HG03108 (cell line): ENCODE measurements around the gene ENTHD1.
"Not testable (repeated sequence)": the region's sequence is repeated elsewhere in the genome, so short reads cannot be mapped to it uniquely, and the experiment has no call there.

ENCODE experiments used
- ATAC-seq: cut with Tn5 transposase; IDR thresholded peaks from one replicate; pipeline ENCODE4 v1.9.1; 2021; ENCODE audit warnings: moderate library complexity; ENCODE audit not compliant: unreplicated experiment

The ENTHD1 gene

DNA sequence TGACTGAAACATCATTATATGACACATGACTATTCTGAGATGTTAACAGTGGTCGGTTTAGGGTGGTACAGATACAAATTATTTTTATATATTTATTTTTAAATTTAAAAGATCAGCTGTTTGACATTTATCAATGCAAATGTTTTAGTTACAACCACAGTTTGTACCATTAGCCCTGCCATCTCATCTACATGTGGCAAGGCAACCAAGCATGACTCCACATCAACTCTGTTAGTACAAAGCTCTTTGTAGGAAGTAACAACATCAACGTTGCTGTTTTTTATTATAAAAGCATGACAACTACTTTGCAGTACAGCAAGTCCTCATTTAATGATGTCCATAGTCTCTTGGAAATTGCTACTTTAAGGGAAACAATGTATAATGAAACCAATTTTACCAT, 40.8 kb downstream of the ENTHD1 start:
- ATAC-seq, result no peak

GRCh38 chr22:39851606-39852315, 41.8 kb downstream of the ENTHD1 start:
- ATAC-seq, result no peak

GRCh38 chr22:39847477-39847876, 46.1 kb downstream of the ENTHD1 start:
- no peak for ATAC-seq

DNA sequence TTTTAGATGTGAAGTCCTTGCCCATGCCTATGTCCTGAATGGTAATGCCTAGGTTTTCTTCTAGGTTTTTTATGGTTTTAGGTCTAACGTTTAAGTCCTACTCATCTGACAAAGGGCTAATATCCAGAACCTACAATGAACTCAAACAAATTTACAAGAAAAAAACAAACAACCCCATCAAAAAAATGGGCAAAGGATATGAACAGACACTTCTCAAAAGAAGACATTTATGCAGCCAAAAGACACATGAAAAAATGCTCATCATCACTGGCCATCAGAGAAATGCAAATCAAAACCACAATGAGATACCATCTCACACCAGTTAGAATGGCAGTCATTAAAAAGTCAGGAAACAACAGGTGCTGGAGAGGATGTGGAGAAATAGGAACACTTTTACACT, 47.0 kb downstream of the ENTHD1 start:
- ATAC-seq, result not testable (repeated sequence)

DNA sequence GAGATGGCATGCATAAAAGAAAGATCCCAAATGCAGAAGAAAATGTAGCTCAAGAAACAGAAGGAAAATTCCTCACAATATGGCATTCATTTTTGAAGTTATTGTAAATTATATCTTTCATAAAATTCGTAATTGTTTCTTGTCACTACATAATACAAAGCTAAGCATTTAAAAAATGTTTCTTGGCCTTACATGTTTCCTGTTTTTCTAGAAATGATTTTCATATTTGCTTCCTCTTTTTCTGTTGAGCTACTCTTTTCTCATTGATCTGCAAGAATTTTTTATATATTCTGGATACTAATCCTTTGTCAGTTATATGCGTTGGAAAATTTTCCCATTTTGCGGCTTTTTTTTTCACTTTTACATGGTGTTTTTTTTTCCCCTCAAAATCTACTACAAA, 48.0 kb downstream of the ENTHD1 start:
- ATAC-seq, result no peak

GRCh38 chr22:39839917-39840510, 53.5 kb downstream of the ENTHD1 start:
- ATAC-seq, result no peak

DNA sequence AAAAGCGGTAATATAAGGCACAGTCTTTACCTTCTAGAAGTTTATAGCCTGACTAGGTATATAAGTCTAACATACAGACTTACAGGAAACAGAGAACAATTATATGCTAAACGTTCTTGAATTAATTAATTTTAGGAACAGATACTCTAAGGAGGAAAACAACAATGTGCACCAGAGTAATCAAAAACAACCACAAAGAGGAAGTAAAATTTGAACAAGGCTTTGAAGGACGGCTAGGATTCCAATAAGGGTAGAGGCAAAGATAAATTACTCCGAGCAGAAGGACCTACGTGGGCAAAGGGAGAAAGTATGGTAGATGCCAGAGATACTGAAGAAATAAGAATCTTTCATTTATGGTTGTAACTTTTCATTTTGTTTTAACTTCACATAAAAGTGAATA, 54.4 kb downstream of the ENTHD1 start:
- no peak for ATAC-seq

DNA sequence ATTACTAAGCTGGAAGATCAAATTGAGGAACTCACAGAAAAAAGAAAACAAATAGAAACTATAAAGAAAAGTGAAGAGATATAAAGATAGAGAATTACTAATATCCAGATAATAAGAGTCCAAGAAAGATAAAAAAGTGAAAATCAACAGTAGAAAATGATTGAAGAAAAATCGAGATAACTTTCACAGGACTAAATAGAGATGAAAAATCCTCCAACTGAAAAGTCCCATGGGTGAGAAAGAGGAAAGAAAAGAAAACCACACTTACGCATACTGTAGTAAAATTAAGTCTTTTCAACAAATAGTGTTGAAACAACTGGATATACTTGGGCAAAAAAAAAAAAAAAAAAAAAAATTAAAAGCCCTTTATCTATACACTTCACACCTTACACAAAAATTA, 60.0 kb downstream of the ENTHD1 start:
- ATAC-seq, result no peak

GRCh38 chr22:39833093-39833492, 60.5 kb downstream of the ENTHD1 start:
- ATAC-seq, result no peak

GRCh38 chr22:39832627-39833074, 60.9 kb downstream of the ENTHD1 start:
- no peak for ATAC-seq

DNA sequence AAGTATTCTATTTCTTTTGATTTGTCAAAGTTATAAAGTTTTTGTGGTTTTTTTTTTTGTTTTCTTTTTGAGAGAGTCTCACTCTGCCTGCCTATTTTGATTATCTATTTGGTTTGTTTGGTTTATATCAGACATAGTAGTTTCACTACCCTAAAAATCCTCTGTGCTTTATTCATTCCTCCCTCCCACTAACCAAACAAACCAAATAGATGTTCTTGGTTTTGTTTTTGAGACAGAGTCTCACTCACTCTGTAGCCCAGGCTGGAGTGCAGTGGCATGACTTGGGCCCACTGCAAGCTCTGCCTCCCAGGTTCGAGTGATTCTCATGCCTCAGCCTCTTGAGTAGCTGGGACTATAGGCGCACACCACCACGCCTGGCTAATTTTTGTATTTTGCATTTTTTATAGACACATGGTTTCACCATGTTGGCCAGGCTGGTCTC, 67.9 kb downstream of the ENTHD1 start:
- ATAC-seq, result peak; percentile 54

GRCh38 chr22:39821008-39821407, 72.6 kb downstream of the ENTHD1 start:
- ATAC-seq, result no peak

- ATAC-seq, result no peak
Measured at GRCh38 chr22:39820256-39820655, 73.3 kb downstream of the ENTHD1 start.

- ATAC-seq, result no peak
Measured at GRCh38 chr22:39819429-39819828, 74.1 kb downstream of the ENTHD1 start.

DNA sequence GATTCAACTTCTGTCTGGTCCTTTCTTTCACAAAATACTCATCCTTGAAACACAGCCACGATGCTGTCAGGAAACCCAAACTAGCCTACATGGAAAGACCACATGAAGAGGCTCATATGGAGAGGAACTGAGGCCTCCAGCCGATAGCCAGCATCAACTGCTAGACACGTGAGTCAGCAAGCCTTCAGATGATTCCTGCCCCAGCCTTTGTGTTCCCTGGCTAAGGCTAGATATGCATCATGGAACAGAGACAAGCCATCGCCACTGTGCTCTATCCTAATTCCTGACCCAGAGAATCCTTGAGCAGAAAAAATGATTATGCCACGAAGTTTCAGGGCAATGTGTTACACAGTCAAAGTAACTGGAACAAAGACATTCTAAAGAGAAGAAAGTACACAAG, 75.5 kb downstream of the ENTHD1 start:
- ATAC-seq, result no peak

- no peak for ATAC-seq
Measured at GRCh38 chr22:39815932-39816331, 77.6 kb downstream of the ENTHD1 start.

GRCh38 chr22:39814899-39815298, 78.7 kb downstream of the ENTHD1 start:
- ATAC-seq, result no peak

GRCh38 chr22:39809772-39810557, 83.6 kb downstream of the ENTHD1 start:
- ATAC-seq, result no peak

DNA sequence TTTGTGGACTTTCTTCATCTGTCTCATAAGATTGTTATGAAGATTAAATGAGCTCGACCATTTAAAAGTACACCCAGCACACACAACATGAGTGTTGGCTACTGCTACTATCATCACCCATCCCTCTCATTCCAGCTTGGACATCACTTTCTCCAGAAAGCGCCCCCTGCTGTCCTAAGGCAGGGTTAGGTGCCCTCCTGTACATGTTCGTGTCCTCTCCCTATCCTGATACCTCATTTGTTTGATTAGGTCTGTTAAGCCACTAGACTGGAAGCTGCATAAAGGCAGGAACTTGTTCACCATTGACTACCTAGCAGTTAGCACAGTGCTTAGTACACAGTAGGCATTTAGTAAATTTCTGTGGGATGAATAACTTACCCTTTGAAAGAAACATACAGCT, 85.5 kb downstream of the ENTHD1 start:
- no peak for ATAC-seq

- no peak for ATAC-seq
Measured at GRCh38 chr22:39806109-39806508, 87.5 kb downstream of the ENTHD1 start.

DNA sequence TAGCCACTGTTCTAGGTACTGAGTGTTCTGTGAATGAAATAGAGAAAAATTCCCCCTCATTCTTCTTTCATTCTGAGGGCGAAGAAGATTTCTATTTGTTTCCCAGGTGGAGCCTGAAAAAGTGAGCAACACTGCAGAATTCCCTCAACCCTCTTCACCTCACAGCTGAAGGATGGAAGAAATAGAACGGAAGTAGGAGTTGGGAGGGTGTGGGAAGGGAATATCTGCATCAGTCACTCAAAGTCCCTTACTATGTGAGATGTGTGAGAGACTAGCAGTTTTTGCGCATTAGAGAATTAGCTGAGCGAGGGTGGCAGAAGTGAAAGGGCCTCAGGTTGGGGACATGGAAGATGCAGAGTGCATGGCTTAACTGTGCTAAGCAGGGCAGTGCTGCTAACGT, 88.4 kb downstream of the ENTHD1 start:
- no peak for ATAC-seq

GRCh38 chr22:39802682-39803081, 90.9 kb downstream of the ENTHD1 start:
- no peak for ATAC-seq
